H1 (cell line): Measurements from ENCODE around the gene DOCK10.

Source experiments
- ATF3 ChIP-seq: IDR thresholded peaks from 2 replicates; pipeline ENCODE4 v1.6.1; 2011; ENCODE audit warnings: low read depth, mild to moderate bottlenecking, low read length; ENCODE audit not compliant: insufficient read depth
- CREB1 ChIP-seq: IDR thresholded peaks from 2 replicates; pipeline ENCODE4 v1.6.1; 2012; ENCODE audit warnings: inconsistent platforms
- CTCF ChIP-seq, 3 experiments: IDR thresholded peaks; 1 replicate in 2 of 3; 2 replicates in 1 of 3; pipeline versions ENCODE4 v1.5.1 to v1.6.1; 2011; ENCODE audit warnings: low read length in 3 of 3, mild to moderate bottlenecking in 3 of 3, inconsistent platforms in 2 of 3, low read depth in 1 of 3, moderate library complexity in 1 of 3; ENCODE audit not compliant: insufficient read depth in 1 of 3; ENCODE audit errors: control extremely low read depth in 1 of 3
- POLR2A ChIP-seq, 2 experiments: IDR thresholded peaks; 1 replicate in 1 of 2; 2 replicates in 1 of 2; pipeline ENCODE4 v1.6.1; 2011; ENCODE audit warnings: low read depth in 2 of 2, low read length in 2 of 2, mild to moderate bottlenecking in 2 of 2; ENCODE audit errors: control extremely low read depth in 1 of 2
- POLR2AphosphoS5 ChIP-seq: IDR thresholded peaks from 2 replicates; pipeline ENCODE4 v1.6.1; 2011; ENCODE audit warnings: low read depth, low read length
- RBBP5 ChIP-seq: IDR thresholded peaks from 2 replicates; pipeline ENCODE4 v1.7.1; 2012; ENCODE audit warnings: low read depth, mild to moderate bottlenecking, inconsistent platforms, low read length, moderate library complexity, borderline replicate concordance
- YY1 ChIP-seq: IDR thresholded peaks from 2 replicates; pipeline ENCODE4 v1.6.1; 2011; ENCODE audit warnings: low read depth, mild to moderate bottlenecking, low read length

DNA sequence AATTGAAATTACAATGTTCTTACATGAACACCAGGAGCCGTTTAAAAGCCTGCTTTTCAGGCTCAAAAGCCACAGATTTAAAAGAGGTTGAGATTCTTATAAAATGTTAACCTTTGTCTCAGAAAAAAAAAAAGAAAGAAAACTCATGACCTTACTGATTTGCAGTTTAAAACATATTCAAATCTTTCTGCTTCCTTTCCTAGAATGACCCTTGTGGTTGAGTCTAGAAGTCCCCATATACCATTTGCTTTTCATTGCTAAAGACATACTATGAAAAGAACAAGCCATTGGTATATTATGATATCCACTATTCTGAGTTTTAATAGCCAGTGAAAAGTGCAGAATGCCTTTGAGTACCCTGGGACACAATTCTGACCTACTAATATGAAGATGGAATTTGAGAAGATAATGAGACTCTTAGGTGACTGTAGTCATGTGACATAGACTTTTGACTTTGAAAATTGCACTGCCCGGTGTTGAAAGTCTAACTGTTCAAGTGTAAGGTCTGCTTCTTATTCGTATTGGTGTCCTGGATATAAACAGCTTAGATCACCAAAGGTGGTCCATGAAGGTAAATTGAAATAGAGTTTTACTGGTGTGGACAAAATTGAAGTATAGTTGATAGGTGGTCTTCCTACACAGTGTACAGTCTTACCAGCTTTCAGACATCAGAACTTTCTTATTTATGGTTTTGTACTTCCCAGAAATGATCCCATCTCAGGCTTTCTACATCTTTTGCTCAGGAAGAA is 117.0 kb downstream of the DOCK10 start:
- TF ChIP-seq POLR2AphosphoS5 (no peak), CTCF (IDR thresholded peaks at IDR 0.05; ENCODE audit: control extremely low read depth in 1 of 3, insufficient read depth in 1 of 3, low read depth in 1 of 3, low read length in 3 of 3) (no peak), YY1 (no peak), ATF3 (no peak), RBBP5 (no peak), CREB1 (no peak), POLR2A (IDR thresholded peaks at IDR 0.05; ENCODE audit: control extremely low read depth in 1 of 2, low read depth in 2 of 2, low read length in 2 of 2) (no peak)
